GM18861 (cell line): ENCODE data around the gene ADM5.
"Not testable (repeated sequence)": the region's sequence is repeated elsewhere in the genome, so short reads cannot be mapped to it uniquely, and the experiment has no call there.

Experiments
- ATAC-seq: cut with Tn5 transposase; IDR thresholded peaks from one replicate; pipeline ENCODE4 v1.9.1; 2021; ENCODE audit not compliant: unreplicated experiment

Gene ADM5

GRCh38 chr19:49699364-49699763 is 10.0 kb downstream of the ADM5 start:
- ATAC-seq: no peak

- ATAC-seq: no peak
Observed at GRCh38 chr19:49700563-49700962, 11.2 kb downstream of the ADM5 start.

GRCh38 chr19:49701271-49701786 is 11.9 kb downstream of the ADM5 start:
- no peak for ATAC-seq

- ATAC-seq: no peak
Observed at GRCh38 chr19:49704888-49705642, 15.7 kb downstream of the ADM5 start.

GRCh38 chr19:49705919-49706318 is 16.5 kb downstream of the ADM5 start:
- ATAC-seq: no peak

- no peak for ATAC-seq
Observed at GRCh38 chr19:49710372-49710951, 21.1 kb downstream of the ADM5 start.

GRCh38 chr19:49712397-49712859 is 23.0 kb downstream of the ADM5 start:
- no peak for ATAC-seq

GRCh38 chr19:49713236-49713845 is 23.9 kb downstream of the ADM5 start:
- no peak for ATAC-seq

- ATAC-seq: no peak
Observed at GRCh38 chr19:49716154-49716553, 26.8 kb downstream of the ADM5 start.

GRCh38 chr19:49718511-49718910 is 29.1 kb downstream of the ADM5 start:
- ATAC-seq: no peak

GRCh38 chr19:49718991-49719390 is 29.6 kb downstream of the ADM5 start:
- no peak for ATAC-seq

GRCh38 chr19:49719420-49719819 is 30.0 kb downstream of the ADM5 start:
- ATAC-seq: not testable (repeated sequence)

- ATAC-seq: no peak
Observed at GRCh38 chr19:49727217-49728030, 38.0 kb downstream of the ADM5 start.

- ATAC-seq: no peak
Observed at GRCh38 chr19:49730166-49730565, 40.8 kb downstream of the ADM5 start.

- ATAC-seq: no peak
Observed at GRCh38 chr19:49738268-49738667, 48.9 kb downstream of the ADM5 start.

- no peak for ATAC-seq
Observed at GRCh38 chr19:49739098-49739497, 49.7 kb downstream of the ADM5 start.

- ATAC-seq: no peak
Observed at GRCh38 chr19:49739933-49740332, 50.5 kb downstream of the ADM5 start.
